Measurements from ENCODE around the gene MYBBP1A.

GRCh38 chr17:4560421-4560820 lies 5.2 kb upstream of the MYBBP1A start, which contains the start of gene GGT6:
- TF ChIP-seq RBBP5 (IDR thresholded peaks at IDR 0.05; ENCODE audit: borderline replicate concordance, low read depth, low read length) (no peak), POLR2AphosphoS5 (IDR thresholded peaks at IDR 0.05; ENCODE audit: low read depth, low read length) (no peak), HDAC6 (IDR thresholded peaks at IDR 0.05; ENCODE audit: low read depth, low read length) (no peak), EP300 (IDR thresholded peaks at IDR 0.05; ENCODE audit: borderline replicate concordance in 1 of 2, low read depth in 2 of 2, low read length in 2 of 2) (no peak), SP4 (IDR thresholded peaks at IDR 0.05; ENCODE audit: low read length) (no peak), KDM5A (IDR thresholded peaks at IDR 0.05; ENCODE audit: low read length) (no peak), CTCF (IDR thresholded peaks at IDR 0.05; ENCODE audit: control extremely low read depth in 1 of 3, insufficient read depth in 1 of 3, low read depth in 1 of 3, low read length in 3 of 3) (no peak), EZH2 (IDR thresholded peaks at IDR 0.05; ENCODE audit: low read depth, low read length, severe bottlenecking) (no peak), JUND (IDR thresholded peaks at IDR 0.05; ENCODE audit: low read length) (no peak)
- TF ChIP-seq, protein P1, sequence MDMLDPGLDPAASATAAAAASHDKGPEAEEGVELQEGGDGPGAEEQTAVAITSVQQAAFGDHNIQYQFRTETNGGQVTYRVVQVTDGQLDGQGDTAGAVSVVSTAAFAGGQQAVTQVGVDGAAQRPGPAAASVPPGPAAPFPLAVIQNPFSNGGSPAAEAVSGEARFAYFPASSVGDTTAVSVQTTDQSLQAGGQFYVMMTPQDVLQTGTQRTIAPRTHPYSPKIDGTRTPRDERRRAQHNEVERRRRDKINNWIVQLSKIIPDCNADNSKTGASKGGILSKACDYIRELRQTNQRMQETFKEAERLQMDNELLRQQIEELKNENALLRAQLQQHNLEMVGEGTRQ (IDR thresholded peaks at IDR 0.05; ENCODE audit: low read length), result no peak
